HL-60 (cell line): ENCODE results near the gene KLK12.

Source experiments
- DNase-seq, 2 experiments: peaks; one replicate each; pipeline ENCODE4 v3.0.0-alpha.2; 2010 to 2020; ENCODE audit warnings: low read depth in 1 of 2, low spot score in 1 of 2
- H3K27ac ChIP-seq: fragments of 250-450 bp; sonication (Bioruptor Pico); replicated peaks from 2 replicates; pipeline ENCODE4 v1.5.1; 2020; ENCODE audit warnings: mild to moderate bottlenecking, moderate library complexity
- H3K27me3 ChIP-seq: fragments of 250-450 bp; sonication (Bioruptor Pico); 2 replicates; pipeline ENCODE4 v1.5.1; 2021; ENCODE audit warnings: mild to moderate bottlenecking, moderate library complexity; ENCODE audit not compliant: insufficient read depth, poor library complexity, severe bottlenecking
- H3K4me3 ChIP-seq: replicated peaks from 2 replicates; pipeline ENCODE4 v1.5.1; 2011; ENCODE audit warnings: mild to moderate bottlenecking, control low read depth, low read length; ENCODE audit not compliant: insufficient read depth
- GABPA ChIP-seq: IDR thresholded peaks from 2 replicates; pipeline ENCODE4 v1.6.1; 2012; ENCODE audit warnings: low read depth
- POLR2AphosphoS5 ChIP-seq: IDR thresholded peaks from 2 replicates; pipeline ENCODE4 v1.6.1; 2012; ENCODE audit warnings: low read depth
- SPI1 ChIP-seq: IDR thresholded peaks from 2 replicates; pipeline ENCODE4 v1.6.1; 2012; ENCODE audit warnings: low read depth, mild to moderate bottlenecking, borderline replicate concordance
- TF ChIP-seq, protein P1 (sequence below): IDR thresholded peaks from one replicate; pipeline ENCODE4 v1.5.1; 2011; ENCODE audit warnings: low read length, control low read depth, inconsistent platforms; ENCODE audit not compliant: insufficient read depth
- TF ChIP-seq, protein P2 (sequence below): IDR thresholded peaks from 2 replicates; pipeline ENCODE4 v1.6.1; 2012; ENCODE audit warnings: low read depth; ENCODE audit not compliant: insufficient replicate concordance

The KLK12 gene

DNA sequence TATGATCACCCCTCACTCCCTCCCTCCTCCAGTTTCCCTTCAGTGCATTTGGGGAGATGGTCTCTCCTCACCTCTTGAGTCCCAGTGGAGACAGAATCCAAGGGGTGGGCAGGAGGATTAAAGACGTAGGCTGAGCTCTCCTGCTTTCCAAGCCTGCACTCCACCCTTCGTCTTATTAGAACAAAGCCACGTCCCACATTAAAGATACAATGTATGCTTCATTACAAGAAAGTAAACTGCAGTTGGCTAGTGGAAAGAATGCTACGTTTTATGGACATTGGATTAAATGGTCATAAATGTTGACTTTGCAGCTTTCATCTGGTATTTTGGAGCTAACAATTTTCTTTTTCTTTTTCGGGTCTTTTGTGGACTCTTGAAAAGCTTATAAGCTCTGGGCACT lies 6.9 kb downstream of the KLK12 start:
- Histone ChIP-seq H3K27me3 (no peaks in the 10 kb centered on the region), H3K4me3 (no peak overlapping the region), H3K27ac (no peak overlapping the region)
- no peak for TF ChIP-seq GABPA
- TF ChIP-seq, protein P1, sequence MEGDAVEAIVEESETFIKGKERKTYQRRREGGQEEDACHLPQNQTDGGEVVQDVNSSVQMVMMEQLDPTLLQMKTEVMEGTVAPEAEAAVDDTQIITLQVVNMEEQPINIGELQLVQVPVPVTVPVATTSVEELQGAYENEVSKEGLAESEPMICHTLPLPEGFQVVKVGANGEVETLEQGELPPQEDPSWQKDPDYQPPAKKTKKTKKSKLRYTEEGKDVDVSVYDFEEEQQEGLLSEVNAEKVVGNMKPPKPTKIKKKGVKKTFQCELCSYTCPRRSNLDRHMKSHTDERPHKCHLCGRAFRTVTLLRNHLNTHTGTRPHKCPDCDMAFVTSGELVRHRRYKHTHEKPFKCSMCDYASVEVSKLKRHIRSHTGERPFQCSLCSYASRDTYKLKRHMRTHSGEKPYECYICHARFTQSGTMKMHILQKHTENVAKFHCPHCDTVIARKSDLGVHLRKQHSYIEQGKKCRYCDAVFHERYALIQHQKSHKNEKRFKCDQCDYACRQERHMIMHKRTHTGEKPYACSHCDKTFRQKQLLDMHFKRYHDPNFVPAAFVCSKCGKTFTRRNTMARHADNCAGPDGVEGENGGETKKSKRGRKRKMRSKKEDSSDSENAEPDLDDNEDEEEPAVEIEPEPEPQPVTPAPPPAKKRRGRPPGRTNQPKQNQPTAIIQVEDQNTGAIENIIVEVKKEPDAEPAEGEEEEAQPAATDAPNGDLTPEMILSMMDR: no peak
- TF ChIP-seq, protein P2, sequence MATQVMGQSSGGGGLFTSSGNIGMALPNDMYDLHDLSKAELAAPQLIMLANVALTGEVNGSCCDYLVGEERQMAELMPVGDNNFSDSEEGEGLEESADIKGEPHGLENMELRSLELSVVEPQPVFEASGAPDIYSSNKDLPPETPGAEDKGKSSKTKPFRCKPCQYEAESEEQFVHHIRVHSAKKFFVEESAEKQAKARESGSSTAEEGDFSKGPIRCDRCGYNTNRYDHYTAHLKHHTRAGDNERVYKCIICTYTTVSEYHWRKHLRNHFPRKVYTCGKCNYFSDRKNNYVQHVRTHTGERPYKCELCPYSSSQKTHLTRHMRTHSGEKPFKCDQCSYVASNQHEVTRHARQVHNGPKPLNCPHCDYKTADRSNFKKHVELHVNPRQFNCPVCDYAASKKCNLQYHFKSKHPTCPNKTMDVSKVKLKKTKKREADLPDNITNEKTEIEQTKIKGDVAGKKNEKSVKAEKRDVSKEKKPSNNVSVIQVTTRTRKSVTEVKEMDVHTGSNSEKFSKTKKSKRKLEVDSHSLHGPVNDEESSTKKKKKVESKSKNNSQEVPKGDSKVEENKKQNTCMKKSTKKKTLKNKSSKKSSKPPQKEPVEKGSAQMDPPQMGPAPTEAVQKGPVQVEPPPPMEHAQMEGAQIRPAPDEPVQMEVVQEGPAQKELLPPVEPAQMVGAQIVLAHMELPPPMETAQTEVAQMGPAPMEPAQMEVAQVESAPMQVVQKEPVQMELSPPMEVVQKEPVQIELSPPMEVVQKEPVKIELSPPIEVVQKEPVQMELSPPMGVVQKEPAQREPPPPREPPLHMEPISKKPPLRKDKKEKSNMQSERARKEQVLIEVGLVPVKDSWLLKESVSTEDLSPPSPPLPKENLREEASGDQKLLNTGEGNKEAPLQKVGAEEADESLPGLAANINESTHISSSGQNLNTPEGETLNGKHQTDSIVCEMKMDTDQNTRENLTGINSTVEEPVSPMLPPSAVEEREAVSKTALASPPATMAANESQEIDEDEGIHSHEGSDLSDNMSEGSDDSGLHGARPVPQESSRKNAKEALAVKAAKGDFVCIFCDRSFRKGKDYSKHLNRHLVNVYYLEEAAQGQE: no peak
- no peak for TF ChIP-seq SPI1
- TF ChIP-seq POLR2AphosphoS5: no peak
- no peak for DNase-seq

DNA sequence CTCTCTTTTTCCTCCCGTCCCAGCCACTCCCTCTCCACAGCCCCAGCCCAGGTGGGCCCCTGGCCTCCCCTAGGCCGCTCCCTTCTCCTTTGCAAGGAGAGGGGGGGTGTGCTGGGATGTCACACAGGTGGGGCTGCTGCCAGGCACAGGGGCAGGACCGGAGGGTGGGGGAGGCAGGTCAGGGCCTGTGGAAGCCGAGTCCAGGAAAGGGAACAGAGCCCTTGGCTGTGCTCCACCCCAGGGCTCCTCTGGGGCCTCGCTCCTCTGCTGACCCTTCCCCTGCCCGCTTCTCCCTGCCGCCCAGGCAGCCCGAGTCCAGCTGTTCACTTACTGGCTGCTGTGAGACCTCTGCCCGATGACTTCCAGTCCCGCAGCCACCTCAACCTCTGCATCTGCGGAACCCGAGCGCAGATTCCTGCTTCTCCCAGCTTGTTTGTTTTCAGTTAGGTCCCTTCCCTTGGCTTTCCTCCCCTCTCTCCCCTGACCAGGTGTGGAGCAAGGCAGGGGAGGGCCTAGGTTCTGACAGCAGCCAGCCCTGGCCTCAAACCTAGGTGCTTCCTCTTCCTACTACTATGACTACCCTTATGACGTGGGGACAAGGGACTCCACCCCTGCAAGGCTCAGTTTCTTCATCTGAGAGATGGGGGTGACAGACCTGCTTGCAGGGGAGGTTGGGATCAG lies 7.5 kb downstream of the KLK12 start:
- TF ChIP-seq, protein P1: no peak
- TF ChIP-seq POLR2AphosphoS5: no peak
- TF ChIP-seq, protein P2: no peak
- TF ChIP-seq SPI1: no peak
- no peak for TF ChIP-seq GABPA
- DNase-seq: no peak
- Histone ChIP-seq H3K27ac (no peak overlapping the region), H3K27me3 (no peaks in the 10 kb centered on the region), H3K4me3 (no peak overlapping the region)

DNA sequence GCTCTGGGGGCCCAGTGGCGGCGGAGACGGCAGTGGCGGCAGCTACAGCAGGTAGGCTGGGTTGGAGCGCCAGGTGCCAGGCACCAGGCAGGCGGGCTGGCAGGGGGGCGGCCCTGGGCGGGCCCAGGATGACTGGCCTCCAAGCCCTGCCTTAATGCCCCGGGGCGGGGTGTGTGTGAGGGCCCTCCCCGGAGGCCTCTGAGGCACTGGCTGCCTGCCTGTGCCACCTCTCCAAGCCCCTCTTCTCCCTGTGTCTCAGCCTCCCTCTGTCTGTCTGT lies 8.3 kb downstream of the KLK12 start, which contains the start of gene KLK11:
TSS of gene KLK11 (minus strand) at position 63 of the 278 bp plus-strand sequence. CDS start 985 bp downstream, outside the sequence.
- H3K27ac ChIP-seq: no peak within 1 kb of the TSS
- TF ChIP-seq POLR2AphosphoS5 (no peak), SPI1 (no peak), GABPA (no peak)
- TF ChIP-seq, protein P1: no peak
- TF ChIP-seq, protein P2: no peak
- no peak within 1 kb of the TSS for H3K4me3 ChIP-seq
- no peak for DNase-seq
- no peaks in the 10 kb centered on the region for H3K27me3 ChIP-seq
